ENCODE measurements around the gene HAPLN3. TPM values are rescaled to one million over a fixed set of nuclear protein-coding genes. Genes with fewer than 3 reads are reported as not detected.

Gene HAPLN3
- polyA plus RNA-seq, 1 donor (not counting 4 experiments of a cell fraction or from before 2014, with no cell fraction given) = 1.4 TPM

- dilution Hi-C loops (cut with MboI; ENCODE audit: extremely low pct_ligation_motif_present, low sequenced_read_pairs) = no loop called here
- H3K4me3 ChIP-seq (ENCODE audit: control insufficient read depth in 2 of 3, extremely low read depth in 1 of 3, insufficient read depth in 2 of 3, low read depth in 1 of 3, low read length in 3 of 3) = no peak overlapping the region
- TF ChIP-seq EZH2 (IDR thresholded peaks at IDR 0.05; ENCODE audit: low read length) (no peak), CTCF (optimal IDR thresholded peaks at IDR 0.05 in 1 of 3, IDR thresholded peaks at IDR 0.05 in 1 of 3, conservative IDR thresholded peaks at IDR 0.05 in 1 of 3; ENCODE audit: extremely low read depth in 1 of 3, insufficient read depth in 2 of 3, low read length in 3 of 3) (no peak)
- H4K20me1 ChIP-seq (ENCODE audit: control insufficient read depth, extremely low read depth, insufficient read depth, low read length) = no peaks in the 10 kb centered on the region
- H2AFZ ChIP-seq (ENCODE audit: control insufficient read depth, low read length) = no peak overlapping the region
- no peaks in the 10 kb centered on the region for H3K79me2 ChIP-seq (ENCODE audit: control insufficient read depth, insufficient read depth, low read length)
- H3K9ac ChIP-seq (ENCODE audit: control insufficient read depth, extremely low read depth, insufficient read depth, low read length) = no peak overlapping the region
- no peak overlapping the region for H3K27ac ChIP-seq (ENCODE audit: control insufficient read depth, insufficient read depth, low read length)
- H3K27me3 ChIP-seq (ENCODE audit: control insufficient read depth, extremely low read depth, insufficient read depth, low read length) = no peaks in the 10 kb centered on the region
- FAIRE-seq = no peak
- no peak for DNase-seq (ENCODE audit: low read depth, low spot score)
- H3K9me1 ChIP-seq (ENCODE audit: control insufficient read depth, extremely low read depth, insufficient read depth, low read length) = no peaks in the 10 kb centered on the region
- H3K36me3 ChIP-seq (ENCODE audit: control insufficient read depth in 2 of 2, extremely low read depth in 1 of 2, insufficient read depth in 2 of 2, low read length in 2 of 2) = no peaks in the 10 kb centered on the region
- no peak overlapping the region for H3K4me2 ChIP-seq (ENCODE audit: control insufficient read depth, extremely low read depth, insufficient read depth, low read depth, low read length)
- H3K4me1 ChIP-seq (ENCODE audit: control insufficient read depth, extremely low read depth, insufficient read depth, low read length) = no peaks in the 10 kb centered on the region
- no peaks in the 10 kb centered on the region for H3K9me3 ChIP-seq (ENCODE audit: control insufficient read depth, low read depth, low read length)
Observed at GRCh38 chr15:88859550-88859949, 35.8 kb downstream of the HAPLN3 start.

- Histone ChIP-seq H3K27me3 (ENCODE audit: control insufficient read depth, extremely low read depth, insufficient read depth, low read length) (no peaks in the 10 kb centered on the region), H4K20me1 (ENCODE audit: control insufficient read depth, extremely low read depth, insufficient read depth, low read length) (no peaks in the 10 kb centered on the region), H3K27ac (ENCODE audit: control insufficient read depth, insufficient read depth, low read length) (no peak overlapping the region), H3K9ac (ENCODE audit: control insufficient read depth, extremely low read depth, insufficient read depth, low read length) (no peak overlapping the region), H3K4me1 (ENCODE audit: control insufficient read depth, extremely low read depth, insufficient read depth, low read length) (no peaks in the 10 kb centered on the region), H3K36me3 (ENCODE audit: control insufficient read depth in 2 of 2, extremely low read depth in 1 of 2, insufficient read depth in 2 of 2, low read length in 2 of 2) (no peaks in the 10 kb centered on the region), H3K79me2 (ENCODE audit: control insufficient read depth, insufficient read depth, low read length) (no peaks in the 10 kb centered on the region), H3K4me2 (ENCODE audit: control insufficient read depth, extremely low read depth, insufficient read depth, low read depth, low read length) (no peak overlapping the region), H2AFZ (ENCODE audit: control insufficient read depth, low read length) (no peak overlapping the region), H3K4me3 (ENCODE audit: control insufficient read depth in 2 of 3, extremely low read depth in 1 of 3, insufficient read depth in 2 of 3, low read depth in 1 of 3, low read length in 3 of 3) (no peak overlapping the region), H3K9me1 (ENCODE audit: control insufficient read depth, extremely low read depth, insufficient read depth, low read length) (no peaks in the 10 kb centered on the region), H3K9me3 (ENCODE audit: control insufficient read depth, low read depth, low read length) (no peaks in the 10 kb centered on the region)
- DNase-seq (ENCODE audit: low read depth, low spot score) = no peak
- dilution Hi-C loops (cut with MboI; ENCODE audit: extremely low pct_ligation_motif_present, low sequenced_read_pairs) = no loop called here
- FAIRE-seq = no peak
- no peak for TF ChIP-seq EZH2 (IDR thresholded peaks at IDR 0.05; ENCODE audit: low read length)
- TF ChIP-seq CTCF (optimal IDR thresholded peaks at IDR 0.05 in 1 of 3, IDR thresholded peaks at IDR 0.05 in 1 of 3, conservative IDR thresholded peaks at IDR 0.05 in 1 of 3; ENCODE audit: extremely low read depth in 1 of 3, insufficient read depth in 2 of 3, low read length in 3 of 3) = no peak
Observed at GRCh38 chr15:88858934-88859333, 36.4 kb downstream of the HAPLN3 start.
